ENCODE data around the gene ZBTB17. TPM values are rescaled to one million over a fixed set of nuclear protein-coding genes. Genes with fewer than 3 reads are reported as not detected.

Gene ZBTB17
- total and polyA plus RNA-seq, 2 experiments from 2014 or later: 21.9 to 26.6 TPM

DNA sequence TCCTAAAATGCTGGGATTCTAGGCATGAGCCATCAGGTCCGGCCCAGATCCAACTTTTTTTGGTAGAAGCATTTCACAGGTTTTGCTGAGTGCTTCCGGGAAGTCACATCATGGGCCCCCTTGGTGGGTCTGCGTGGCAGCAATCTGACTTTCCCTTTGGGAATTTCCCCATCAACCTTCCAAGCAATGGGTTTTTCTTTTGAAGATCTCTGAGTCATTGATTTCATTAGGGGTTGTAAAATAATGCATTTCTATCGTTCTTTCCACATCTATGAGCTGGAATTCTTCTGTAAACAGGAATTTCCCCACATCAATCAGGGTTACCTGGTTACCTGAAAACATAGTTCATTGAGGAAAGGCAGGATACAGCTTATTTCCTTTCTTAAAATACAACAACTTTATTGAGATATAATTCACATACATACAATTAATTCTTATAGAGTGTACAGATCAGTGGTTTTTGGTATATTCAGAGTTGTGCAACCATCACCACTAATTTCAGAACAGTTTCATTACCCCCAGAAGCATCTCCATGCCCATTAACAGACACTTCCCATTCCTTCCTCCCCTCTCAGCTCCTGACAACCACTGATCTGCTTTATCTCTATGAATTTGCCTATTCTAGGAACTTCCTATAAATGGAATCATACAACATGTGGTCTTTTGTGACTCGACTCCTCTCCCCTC, 9.9 kb upstream of the ZBTB17 start:
- H3K27ac Mint-ChIP-seq: no peak overlapping the region
- ATAC-seq: no peak

More for the DNA sequence above, 9.9 kb upstream of the ZBTB17 start:
- Mint-ChIP-seq H3K9me3 (peaks cover 9% of the 10 kb centered on the region), H3K4me3 (no peak overlapping the region), H3K36me3 (ENCODE audit: low read depth) (no peaks in the 10 kb centered on the region), H3K4me1 (no peaks in the 10 kb centered on the region), H3K27me3 (ENCODE audit: insufficient read depth, low read depth, poor library complexity) (no peaks in the 10 kb centered on the region)
- Histone ChIP-seq H3K4me2 (no peak overlapping the region), H4K20me1 (replicated peaks; ENCODE audit: insufficient read depth) (no peaks in the 10 kb centered on the region), H3K27me3 (ENCODE audit: insufficient read depth) (no peaks in the 10 kb centered on the region), H3K9me2 (ENCODE audit: insufficient read depth) (no peaks in the 10 kb centered on the region), H3K4me1 (ENCODE audit: insufficient read depth) (no peaks in the 10 kb centered on the region), H3K36me3 (ENCODE audit: insufficient read depth) (no peaks in the 10 kb centered on the region), H3F3A (replicated peaks; ENCODE audit: low read depth) (no peaks in the 10 kb centered on the region), H3K79me2 (replicated peaks; ENCODE audit: insufficient read depth) (no peaks in the 10 kb centered on the region), H2AFZ (no peak overlapping the region), H3K4me3 (no peak overlapping the region), H3K27ac (ENCODE audit: low read depth) (no peak overlapping the region)
- no peak for DNase-seq (ENCODE audit: low spot score)
- TF ChIP-seq STAT1 (IDR thresholded peaks at IDR 0.05; ENCODE audit: unreplicated experiment) (no peak), EZH2 (IDR thresholded peaks at IDR 0.05; ENCODE audit: low read depth, unreplicated experiment) (no peak), NANOG (IDR thresholded peaks at IDR 0.05; ENCODE audit: borderline replicate concordance) (no peak), ZNF114 (CRISPR knock-in tag; IDR thresholded peaks at IDR 0.05) (no peak), CREB1 (CRISPR knock-in tag; IDR thresholded peaks at IDR 0.05; ENCODE audit: low read depth) (no peak), ZNF331 (CRISPR knock-in tag; IDR thresholded peaks at IDR 0.05; ENCODE audit: low read depth) (no peak)
- TF ChIP-seq, protein P1, sequence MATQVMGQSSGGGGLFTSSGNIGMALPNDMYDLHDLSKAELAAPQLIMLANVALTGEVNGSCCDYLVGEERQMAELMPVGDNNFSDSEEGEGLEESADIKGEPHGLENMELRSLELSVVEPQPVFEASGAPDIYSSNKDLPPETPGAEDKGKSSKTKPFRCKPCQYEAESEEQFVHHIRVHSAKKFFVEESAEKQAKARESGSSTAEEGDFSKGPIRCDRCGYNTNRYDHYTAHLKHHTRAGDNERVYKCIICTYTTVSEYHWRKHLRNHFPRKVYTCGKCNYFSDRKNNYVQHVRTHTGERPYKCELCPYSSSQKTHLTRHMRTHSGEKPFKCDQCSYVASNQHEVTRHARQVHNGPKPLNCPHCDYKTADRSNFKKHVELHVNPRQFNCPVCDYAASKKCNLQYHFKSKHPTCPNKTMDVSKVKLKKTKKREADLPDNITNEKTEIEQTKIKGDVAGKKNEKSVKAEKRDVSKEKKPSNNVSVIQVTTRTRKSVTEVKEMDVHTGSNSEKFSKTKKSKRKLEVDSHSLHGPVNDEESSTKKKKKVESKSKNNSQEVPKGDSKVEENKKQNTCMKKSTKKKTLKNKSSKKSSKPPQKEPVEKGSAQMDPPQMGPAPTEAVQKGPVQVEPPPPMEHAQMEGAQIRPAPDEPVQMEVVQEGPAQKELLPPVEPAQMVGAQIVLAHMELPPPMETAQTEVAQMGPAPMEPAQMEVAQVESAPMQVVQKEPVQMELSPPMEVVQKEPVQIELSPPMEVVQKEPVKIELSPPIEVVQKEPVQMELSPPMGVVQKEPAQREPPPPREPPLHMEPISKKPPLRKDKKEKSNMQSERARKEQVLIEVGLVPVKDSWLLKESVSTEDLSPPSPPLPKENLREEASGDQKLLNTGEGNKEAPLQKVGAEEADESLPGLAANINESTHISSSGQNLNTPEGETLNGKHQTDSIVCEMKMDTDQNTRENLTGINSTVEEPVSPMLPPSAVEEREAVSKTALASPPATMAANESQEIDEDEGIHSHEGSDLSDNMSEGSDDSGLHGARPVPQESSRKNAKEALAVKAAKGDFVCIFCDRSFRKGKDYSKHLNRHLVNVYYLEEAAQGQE (IDR thresholded peaks at IDR 0.05; ENCODE audit: unreplicated experiment): no peak
- TF ChIP-seq, protein P2, sequence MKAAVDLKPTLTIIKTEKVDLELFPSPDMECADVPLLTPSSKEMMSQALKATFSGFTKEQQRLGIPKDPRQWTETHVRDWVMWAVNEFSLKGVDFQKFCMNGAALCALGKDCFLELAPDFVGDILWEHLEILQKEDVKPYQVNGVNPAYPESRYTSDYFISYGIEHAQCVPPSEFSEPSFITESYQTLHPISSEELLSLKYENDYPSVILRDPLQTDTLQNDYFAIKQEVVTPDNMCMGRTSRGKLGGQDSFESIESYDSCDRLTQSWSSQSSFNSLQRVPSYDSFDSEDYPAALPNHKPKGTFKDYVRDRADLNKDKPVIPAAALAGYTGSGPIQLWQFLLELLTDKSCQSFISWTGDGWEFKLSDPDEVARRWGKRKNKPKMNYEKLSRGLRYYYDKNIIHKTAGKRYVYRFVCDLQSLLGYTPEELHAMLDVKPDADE (IDR thresholded peaks at IDR 0.05): no peak
- TF ChIP-seq, protein P3, sequence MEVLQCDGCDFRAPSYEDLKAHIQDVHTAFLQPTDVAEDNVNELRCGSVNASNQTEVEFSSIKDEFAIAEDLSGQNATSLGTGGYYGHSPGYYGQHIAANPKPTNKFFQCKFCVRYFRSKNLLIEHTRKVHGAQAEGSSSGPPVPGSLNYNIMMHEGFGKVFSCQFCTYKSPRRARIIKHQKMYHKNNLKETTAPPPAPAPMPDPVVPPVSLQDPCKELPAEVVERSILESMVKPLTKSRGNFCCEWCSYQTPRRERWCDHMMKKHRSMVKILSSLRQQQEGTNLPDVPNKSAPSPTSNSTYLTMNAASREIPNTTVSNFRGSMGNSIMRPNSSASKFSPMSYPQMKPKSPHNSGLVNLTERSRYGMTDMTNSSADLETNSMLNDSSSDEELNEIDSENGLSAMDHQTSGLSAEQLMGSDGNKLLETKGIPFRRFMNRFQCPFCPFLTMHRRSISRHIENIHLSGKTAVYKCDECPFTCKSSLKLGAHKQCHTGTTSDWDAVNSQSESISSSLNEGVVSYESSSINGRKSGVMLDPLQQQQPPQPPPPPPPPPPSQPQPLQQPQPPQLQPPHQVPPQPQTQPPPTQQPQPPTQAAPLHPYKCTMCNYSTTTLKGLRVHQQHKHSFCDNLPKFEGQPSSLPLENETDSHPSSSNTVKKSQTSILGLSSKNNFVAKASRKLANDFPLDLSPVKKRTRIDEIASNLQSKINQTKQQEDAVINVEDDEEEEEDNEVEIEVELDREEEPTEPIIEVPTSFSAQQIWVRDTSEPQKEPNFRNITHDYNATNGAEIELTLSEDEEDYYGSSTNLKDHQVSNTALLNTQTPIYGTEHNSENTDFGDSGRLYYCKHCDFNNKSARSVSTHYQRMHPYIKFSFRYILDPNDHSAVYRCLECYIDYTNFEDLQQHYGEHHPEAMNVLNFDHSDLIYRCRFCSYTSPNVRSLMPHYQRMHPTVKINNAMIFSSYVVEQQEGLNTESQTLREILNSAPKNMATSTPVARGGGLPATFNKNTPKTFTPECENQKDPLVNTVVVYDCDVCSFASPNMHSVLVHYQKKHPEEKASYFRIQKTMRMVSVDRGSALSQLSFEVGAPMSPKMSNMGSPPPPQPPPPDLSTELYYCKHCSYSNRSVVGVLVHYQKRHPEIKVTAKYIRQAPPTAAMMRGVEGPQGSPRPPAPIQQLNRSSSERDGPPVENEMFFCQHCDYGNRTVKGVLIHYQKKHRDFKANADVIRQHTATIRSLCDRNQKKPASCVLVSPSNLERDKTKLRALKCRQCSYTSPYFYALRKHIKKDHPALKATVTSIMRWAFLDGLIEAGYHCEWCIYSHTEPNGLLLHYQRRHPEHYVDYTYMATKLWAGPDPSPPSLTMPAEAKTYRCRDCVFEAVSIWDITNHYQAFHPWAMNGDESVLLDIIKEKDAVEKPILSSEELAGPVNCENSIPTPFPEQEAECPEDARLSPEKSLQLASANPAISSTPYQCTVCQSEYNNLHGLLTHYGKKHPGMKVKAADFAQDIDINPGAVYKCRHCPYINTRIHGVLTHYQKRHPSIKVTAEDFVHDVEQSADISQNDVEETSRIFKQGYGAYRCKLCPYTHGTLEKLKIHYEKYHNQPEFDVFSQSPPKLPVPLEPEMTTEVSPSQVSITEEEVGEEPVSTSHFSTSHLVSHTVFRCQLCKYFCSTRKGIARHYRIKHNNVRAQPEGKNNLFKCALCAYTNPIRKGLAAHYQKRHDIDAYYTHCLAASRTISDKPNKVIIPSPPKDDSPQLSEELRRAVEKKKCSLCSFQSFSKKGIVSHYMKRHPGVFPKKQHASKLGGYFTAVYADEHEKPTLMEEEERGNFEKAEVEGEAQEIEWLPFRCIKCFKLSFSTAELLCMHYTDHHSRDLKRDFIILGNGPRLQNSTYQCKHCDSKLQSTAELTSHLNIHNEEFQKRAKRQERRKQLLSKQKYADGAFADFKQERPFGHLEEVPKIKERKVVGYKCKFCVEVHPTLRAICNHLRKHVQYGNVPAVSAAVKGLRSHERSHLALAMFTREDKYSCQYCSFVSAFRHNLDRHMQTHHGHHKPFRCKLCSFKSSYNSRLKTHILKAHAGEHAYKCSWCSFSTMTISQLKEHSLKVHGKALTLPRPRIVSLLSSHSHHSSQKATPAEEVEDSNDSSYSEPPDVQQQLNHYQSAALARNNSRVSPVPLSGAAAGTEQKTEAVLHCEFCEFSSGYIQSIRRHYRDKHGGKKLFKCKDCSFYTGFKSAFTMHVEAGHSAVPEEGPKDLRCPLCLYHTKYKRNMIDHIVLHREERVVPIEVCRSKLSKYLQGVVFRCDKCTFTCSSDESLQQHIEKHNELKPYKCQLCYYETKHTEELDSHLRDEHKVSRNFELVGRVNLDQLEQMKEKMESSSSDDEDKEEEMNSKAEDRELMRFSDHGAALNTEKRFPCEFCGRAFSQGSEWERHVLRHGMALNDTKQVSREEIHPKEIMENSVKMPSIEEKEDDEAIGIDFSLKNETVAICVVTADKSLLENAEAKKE (CRISPR knock-in tag; IDR thresholded peaks at IDR 0.05): no peak

Measured in GM23338 (cell line).